ENCODE results near the gene GIPC2. TPM values are rescaled to one million over a fixed set of nuclear protein-coding genes. Genes with fewer than 3 reads are reported as not detected.

The GIPC2 gene
- total and polyA plus RNA-seq, 2 experiments from 2014 or later = 0.30 TPM; not detected in 1

DNA sequence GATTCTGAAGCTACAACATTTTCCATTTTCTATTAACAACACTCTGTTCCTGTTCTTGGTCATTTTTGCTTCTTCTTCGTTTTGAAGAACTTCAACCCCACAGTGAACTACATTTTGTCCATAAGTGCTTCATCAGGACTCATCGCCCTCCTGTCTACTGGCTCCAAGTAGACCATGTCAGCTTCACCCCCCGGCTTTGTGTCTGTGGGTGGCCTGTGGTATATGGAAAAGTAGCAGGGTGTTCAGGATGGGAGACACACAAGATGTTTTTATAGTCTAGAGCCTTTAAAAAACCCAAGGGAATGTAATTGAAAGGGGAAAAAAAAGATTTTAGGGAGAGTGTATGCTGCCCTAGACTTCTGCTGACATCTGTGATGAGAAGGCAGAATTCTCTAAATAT lies 46.1 kb downstream of the GIPC2 start:
- Histone ChIP-seq H3K27me3 (no peaks in the 10 kb centered on the region), H3K9me3 (ENCODE audit: low read depth) (no peaks in the 10 kb centered on the region)
- TF ChIP-seq CTCF (IDR thresholded peaks at IDR 0.05; ENCODE audit: low read depth, low read length) = no peak

DNA sequence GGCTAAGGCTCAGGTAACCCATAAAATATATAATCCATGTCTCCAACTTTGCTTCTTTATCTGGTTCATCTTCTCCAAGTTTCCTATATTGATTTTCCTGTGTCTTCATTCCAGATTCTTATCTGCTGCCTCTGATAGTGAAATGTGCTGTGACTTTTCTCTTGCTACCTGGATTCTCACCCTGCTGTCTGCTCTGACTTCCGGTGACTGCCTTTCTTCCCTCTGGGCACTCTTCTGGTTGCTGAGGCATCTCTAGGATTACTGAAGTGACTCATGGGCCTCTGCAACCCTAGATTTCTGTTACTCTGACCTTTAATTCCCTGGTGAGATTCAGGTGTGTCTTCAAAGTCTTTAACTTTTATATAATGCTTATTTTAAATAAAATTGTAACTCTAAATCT lies 46.9 kb downstream of the GIPC2 start:
- H3K27me3 ChIP-seq = no peaks in the 10 kb centered on the region
- no peaks in the 10 kb centered on the region for H3K4me1 ChIP-seq (ENCODE audit: low read depth)
- no peak for TF ChIP-seq CTCF (IDR thresholded peaks at IDR 0.05; ENCODE audit: low read depth, low read length)
- no peaks in the 10 kb centered on the region for H3K9me3 ChIP-seq (ENCODE audit: low read depth)
- no peak overlapping the region for H3K4me3 ChIP-seq
- no peaks in the 10 kb centered on the region for H3K36me3 ChIP-seq
- H3K27ac ChIP-seq = no peak overlapping the region
- no peak for DNase-seq (ENCODE audit: low read depth in 1 of 2, low spot score in 1 of 2)

More for the DNA sequence above, 46.1 kb downstream of the GIPC2 start:
- Histone ChIP-seq H3K4me1 (ENCODE audit: low read depth) (no peaks in the 10 kb centered on the region), H3K27ac (no peak overlapping the region), H3K4me3 (no peak overlapping the region), H3K36me3 (no peaks in the 10 kb centered on the region)
- DNase-seq (ENCODE audit: low read depth in 1 of 2, low spot score in 1 of 2) = no peak

- Histone ChIP-seq H3K36me3 (no peaks in the 10 kb centered on the region), H3K27ac (no peak overlapping the region)
- no peak for TF ChIP-seq CTCF (IDR thresholded peaks at IDR 0.05; ENCODE audit: low read depth, low read length)
Measured at GRCh38 chr1:78093560-78093959, 47.8 kb downstream of the GIPC2 start.

GRCh38 chr1:78094639-78095038 lies 48.9 kb downstream of the GIPC2 start:
- no peak for DNase-seq (ENCODE audit: low read depth in 1 of 2, low spot score in 1 of 2)

More at GRCh38 chr1:78093560-78093959, 47.8 kb downstream of the GIPC2 start:
- H3K4me1 ChIP-seq (ENCODE audit: low read depth) = no peaks in the 10 kb centered on the region
- no peak overlapping the region for H3K4me3 ChIP-seq
- H3K27me3 ChIP-seq = no peaks in the 10 kb centered on the region
- DNase-seq (ENCODE audit: low read depth in 1 of 2, low spot score in 1 of 2) = no peak
- H3K9me3 ChIP-seq (ENCODE audit: low read depth) = no peaks in the 10 kb centered on the region

DNA sequence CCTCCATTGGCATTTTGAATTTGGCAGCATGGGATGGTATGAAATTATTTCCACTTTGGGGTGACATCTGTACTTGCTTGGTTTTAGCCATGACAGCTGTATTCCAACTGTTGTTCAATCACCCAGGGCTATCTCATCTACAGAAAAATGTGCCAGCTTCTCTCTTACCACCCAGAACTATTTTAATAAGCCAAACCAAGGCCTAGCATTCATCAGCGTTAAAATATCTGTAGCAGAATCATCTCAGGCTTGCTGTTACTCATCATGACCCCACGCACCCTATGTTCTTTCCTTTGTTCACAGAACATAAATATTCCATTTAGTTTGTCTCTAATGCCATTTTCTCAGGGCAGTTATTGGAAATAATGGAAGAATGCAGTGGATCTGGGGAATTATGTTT lies 49.8 kb downstream of the GIPC2 start:
- TF ChIP-seq CTCF (IDR thresholded peaks at IDR 0.05; ENCODE audit: low read depth, low read length) = no peak
- Histone ChIP-seq H3K9me3 (ENCODE audit: low read depth) (no peaks in the 10 kb centered on the region), H3K36me3 (no peaks in the 10 kb centered on the region), H3K4me1 (ENCODE audit: low read depth) (no peaks in the 10 kb centered on the region), H3K27me3 (no peaks in the 10 kb centered on the region), H3K27ac (no peak overlapping the region), H3K4me3 (no peak overlapping the region)
- DNase-seq (ENCODE audit: low read depth in 1 of 2, low spot score in 1 of 2) = peak in 1 of 2 donors; percentile 65

More at GRCh38 chr1:78094639-78095038, 48.9 kb downstream of the GIPC2 start:
- TF ChIP-seq CTCF (IDR thresholded peaks at IDR 0.05; ENCODE audit: low read depth, low read length) = no peak
- Histone ChIP-seq H3K36me3 (no peaks in the 10 kb centered on the region), H3K27ac (no peak overlapping the region), H3K4me1 (ENCODE audit: low read depth) (no peaks in the 10 kb centered on the region), H3K4me3 (no peak overlapping the region), H3K27me3 (no peaks in the 10 kb centered on the region), H3K9me3 (ENCODE audit: low read depth) (no peaks in the 10 kb centered on the region)

DNA sequence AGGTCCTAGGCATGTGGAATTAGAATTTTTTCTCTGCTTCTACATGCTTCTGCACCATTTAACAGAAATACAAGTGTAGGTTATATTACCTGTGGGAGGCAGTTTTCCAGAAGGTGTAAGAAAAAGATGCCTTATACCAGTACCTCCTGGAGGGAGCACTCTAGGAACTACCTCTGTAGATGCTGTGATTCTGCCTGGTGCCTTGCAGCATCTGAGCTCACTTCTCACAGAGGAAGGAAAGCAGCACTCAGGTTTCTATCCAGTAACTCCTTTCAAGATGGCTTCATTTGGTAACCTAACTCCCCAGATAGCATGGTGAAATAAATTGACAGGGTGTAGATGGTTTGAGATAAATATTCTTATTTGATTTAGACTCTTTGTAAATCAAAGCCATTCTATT lies 50.3 kb downstream of the GIPC2 start:
- no peaks in the 10 kb centered on the region for H3K9me3 ChIP-seq (ENCODE audit: low read depth)
- H3K4me3 ChIP-seq = no peak overlapping the region
- H3K27ac ChIP-seq = no peak overlapping the region
- H3K36me3 ChIP-seq = no peaks in the 10 kb centered on the region
- DNase-seq (ENCODE audit: low read depth in 1 of 2, low spot score in 1 of 2) = no peak
- no peaks in the 10 kb centered on the region for H3K4me1 ChIP-seq (ENCODE audit: low read depth)
- H3K27me3 ChIP-seq = no peaks in the 10 kb centered on the region
- TF ChIP-seq CTCF (IDR thresholded peaks at IDR 0.05; ENCODE audit: low read depth, low read length) = no peak
